Measurements from ENCODE around the gene TBC1D14. TPM values are rescaled to one million over a fixed set of nuclear protein-coding genes. Genes with fewer than 3 reads are reported as not detected.
A peak's percentile ranks its signal among the peaks of the same experiment; 100 is the strongest.

TBC1D14 gene
- total and polyA plus RNA-seq, 2 of the 4 experiments (the other 2 are of a cell fraction), result 31.7 to 40.7 TPM

GRCh38 chr4:7042503-7043283, 133.1 kb downstream of the TBC1D14 start:
- H2AFZ ChIP-seq (replicated peaks; ENCODE audit: low read length, poor library complexity), result peak overlapping the region; percentile 99
- peak overlapping the region; percentile 27 for H2BK5ac ChIP-seq (ENCODE audit: low read depth, low read length, poor library complexity, severe bottlenecking)
- no peaks in the 10 kb centered on the region for H3K9me3 ChIP-seq (ENCODE audit: control insufficient read depth, insufficient read depth, low read length)
- no peak overlapping the region for H3K23ac ChIP-seq (ENCODE audit: low read depth, low read length)
- dilution Hi-C loops (cut with HindIII; ENCODE audit: low sequenced_read_pairs, unreplicated experiment), result no loop called here
- WGBS, 2 experiments (ENCODE audit: extremely low coverage in 2 of 2, insufficient read length in 1 of 2), result 0% methylated on average over 53 of the region's 90 CpGs; no CpG with 5 or more reads in 1 of the 2 experiments
- no peak overlapping the region for H2BK20ac ChIP-seq (ENCODE audit: low read depth, low read length)
- intact Hi-C loops (cut with micrococcal nuclease), result loop anchor here (5.0 kb wide), 1 partner anchor 55 kb away; no protein-coding TSS in a partner anchor
- H2BK15ac ChIP-seq (ENCODE audit: low read depth, low read length), result no peak overlapping the region
- ChIA-PET CTCF (interaction anchor here (0.7 to 1.6 kb wide), 8 partner anchors 12 to 347 kb away, joined by 3 to 4 read pairs (median 3); partner anchors contain the start of gene GRPEL1), POLR2A (ENCODE audit: unreplicated experiment) (interaction anchor here (0.6 to 0.7 kb wide), 2 partner anchors 10 to 46 kb away, joined by 4 read pairs; no protein-coding TSS in a partner anchor)
- H2BK120ac ChIP-seq (ENCODE audit: low read depth, low read length), result 0 out of 2 replicates have a peak overlapping the region, but pooled peaks have one; percentile 2
- in situ Hi-C loops (cut with MboI; ENCODE audit: low sequenced_read_pairs), result no loop called here
- H3K9ac ChIP-seq (ENCODE audit: low read depth, low read length), result peak overlapping the region; percentile 64
- no peak overlapping the region for H3K56ac ChIP-seq (ENCODE audit: extremely low read depth, insufficient read depth, low read length)
- peaks cover 39% of the 10 kb centered on the region for H4K20me1 ChIP-seq (ENCODE audit: insufficient read depth, low read length)
- H2AK9ac ChIP-seq (replicated peaks; ENCODE audit: low read depth, low read length, poor library complexity), result peak overlapping the region; percentile 58
- H3K14ac ChIP-seq (replicated peaks; ENCODE audit: low read depth, low read length), result no peak overlapping the region
- H4K5ac ChIP-seq (ENCODE audit: low read depth, low read length), result no peak overlapping the region
- DNase-seq (peak; percentile 97), ATAC-seq (ENCODE audit: low read depth) (peak; percentile 89)
- H3K4ac ChIP-seq (ENCODE audit: low read depth, low read length), result peak overlapping the region; percentile 37; the same call in 1 of the 2 replicates
- H3K79me1 ChIP-seq (ENCODE audit: low read depth in 1 of 2, low read length in 2 of 2), result peaks cover 22 to 54% of the 10 kb centered on the region in 2 experiments
- H3K9me1 ChIP-seq (ENCODE audit: insufficient read depth, low read length), result peaks cover 19% of the 10 kb centered on the region
- H3K27me3 ChIP-seq (ENCODE audit: control insufficient read depth, insufficient read depth, low read length), result no peaks in the 10 kb centered on the region
- peak overlapping the region in 1 of 2 experiments; percentile 74; a peak in 1 of 4 replicates for H4K8ac ChIP-seq (ENCODE audit: low read depth in 2 of 2, low read length in 2 of 2)
- H3K4me3 ChIP-seq (ENCODE audit: insufficient read depth, low read depth, low read length), result peak overlapping the region; percentile 69
- peak overlapping the region; percentile 60 for H3K27ac ChIP-seq (ENCODE audit: insufficient read depth, low read length)
- no peak overlapping the region for H2AK5ac ChIP-seq (ENCODE audit: low read depth, low read length)
- peaks cover 21% of the 10 kb centered on the region for H3K4me1 ChIP-seq (ENCODE audit: control insufficient read depth, insufficient read depth, low read length)
- BruUV-seq (replicated peaks), result no TSS peak
- no peak overlapping the region for H3K18ac ChIP-seq (ENCODE audit: low read depth, low read length)
- H3K4me2 ChIP-seq (ENCODE audit: low read depth, low read length), result peak overlapping the region; percentile 75
- no peak overlapping the region for H4K91ac ChIP-seq (ENCODE audit: insufficient read depth, low read depth, low read length)
- no peaks in the 10 kb centered on the region for H3K36me3 ChIP-seq (ENCODE audit: control insufficient read depth, insufficient read depth, low read length)
- TF ChIP-seq SMC3 (IDR thresholded peaks at IDR 0.05; ENCODE audit: low read depth, low read length), result peak; percentile 17; the same call in 1 of the 2 replicates
- TF ChIP-seq MAZ (IDR thresholded peaks at IDR 0.05; ENCODE audit: borderline replicate concordance, low read depth, low read length), result peak; percentile 93; the same call in 1 of the 2 replicates
- no peak for TF ChIP-seq RAD21 (IDR thresholded peaks at IDR 0.05; ENCODE audit: low read length)
- no peak for TF ChIP-seq RCOR1 (IDR thresholded peaks at IDR 0.05; ENCODE audit: insufficient replicate concordance, low read length)
- TF ChIP-seq USF2 (IDR thresholded peaks at IDR 0.05; ENCODE audit: low read depth, low read length), result peak; percentile 34; the same call in 1 of the 2 replicates
- 0 out of 2 replicates have a peak, but pooled peaks have one; percentile 79 for TF ChIP-seq CHD1 (IDR thresholded peaks at IDR 0.05; ENCODE audit: low read depth, low read length)
- TF ChIP-seq BHLHE40 (IDR thresholded peaks at IDR 0.05; ENCODE audit: low read depth, low read length), result no peak
- TF ChIP-seq RFX5 (IDR thresholded peaks at IDR 0.05; ENCODE audit: low read depth, low read length), result peak; percentile 46; the same call in 1 of the 2 replicates
- TF ChIP-seq CEBPB (IDR thresholded peaks at IDR 0.05; ENCODE audit: low read depth, low read length), result no peak
- peak; percentile 65; the same call in 1 of the 2 replicates for TF ChIP-seq CTCF (conservative IDR thresholded peaks at IDR 0.05; ENCODE audit: low read depth, low read length)
- no peak for TF ChIP-seq MAFK (IDR thresholded peaks at IDR 0.05; ENCODE audit: low read depth, low read length)
- no peak for TF ChIP-seq NFE2L2 (IDR thresholded peaks at IDR 0.05; ENCODE audit: low read depth, low read length)
- no peak for TF ChIP-seq FOS (IDR thresholded peaks at IDR 0.05; ENCODE audit: low read depth, low read length)
- peak; percentile 67 for TF ChIP-seq POLR2A (IDR thresholded peaks at IDR 0.05; ENCODE audit: low read depth, low read length)
- TF ChIP-seq MXI1 (IDR thresholded peaks at IDR 0.05; ENCODE audit: borderline replicate concordance, low read depth, low read length), result peak; percentile 80
